ENCODE data around the gene OST4. TPM values are rescaled to one million over a fixed set of nuclear protein-coding genes. Genes with fewer than 3 reads are reported as not detected.
A peak's percentile ranks its signal among the peaks of the same experiment; 100 is the strongest.

Gene OST4
- total and polyA plus RNA-seq, 7 donors = 244 to 688 (median 413) TPM

DNA sequence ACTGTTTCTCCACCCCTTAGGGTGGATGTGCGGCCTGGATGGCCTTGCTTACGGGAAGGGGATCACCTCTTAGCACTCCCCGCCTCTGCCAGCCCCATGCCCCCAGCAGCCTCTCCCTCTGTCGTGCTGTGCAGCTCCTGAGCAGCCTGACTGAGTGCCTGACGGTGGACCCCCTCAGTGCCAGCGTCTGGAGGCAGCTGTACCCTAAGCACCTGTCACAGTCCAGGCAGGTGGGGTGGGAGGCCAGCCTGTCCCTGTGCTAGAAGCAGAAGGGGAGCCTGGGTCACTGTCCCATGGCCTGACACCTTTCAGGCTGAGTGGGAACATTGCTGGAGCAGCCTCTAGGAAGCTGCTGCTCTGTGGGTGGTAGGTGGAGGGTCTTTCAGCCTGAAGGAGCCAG lies 33.4 kb downstream of the OST4 start:
- WGBS, 2 donors = 95% methylated on average over 6 of the region's 6 CpGs
- Histone ChIP-seq H3K9me3 (no peaks in the 10 kb centered on the region), H3K4me3 (no peak overlapping the region), H3K36me3 (peaks cover 43 to 67% (median 59%) of the 10 kb centered on the region in 4 donors), H3K4me1 (peaks cover 0 to 44% (median 30%) of the 10 kb centered on the region in 4 donors), H3K27ac (no peak overlapping the region), H3K27me3 (no peaks in the 10 kb centered on the region)
- intact Hi-C loops (cut with DNase I) = loop anchor here (10.0 kb wide), 1 partner anchor 253 kb away; the partner anchor contains the start of gene CENPA
- TF ChIP-seq POLR2AphosphoS5 (IDR thresholded peaks at IDR 0.05) = no peak
- no peak for TF ChIP-seq POLR2A (IDR thresholded peaks at IDR 0.05)
- no peak for TF ChIP-seq EP300 (IDR thresholded peaks at IDR 0.05)
- TF ChIP-seq, protein P1, sequence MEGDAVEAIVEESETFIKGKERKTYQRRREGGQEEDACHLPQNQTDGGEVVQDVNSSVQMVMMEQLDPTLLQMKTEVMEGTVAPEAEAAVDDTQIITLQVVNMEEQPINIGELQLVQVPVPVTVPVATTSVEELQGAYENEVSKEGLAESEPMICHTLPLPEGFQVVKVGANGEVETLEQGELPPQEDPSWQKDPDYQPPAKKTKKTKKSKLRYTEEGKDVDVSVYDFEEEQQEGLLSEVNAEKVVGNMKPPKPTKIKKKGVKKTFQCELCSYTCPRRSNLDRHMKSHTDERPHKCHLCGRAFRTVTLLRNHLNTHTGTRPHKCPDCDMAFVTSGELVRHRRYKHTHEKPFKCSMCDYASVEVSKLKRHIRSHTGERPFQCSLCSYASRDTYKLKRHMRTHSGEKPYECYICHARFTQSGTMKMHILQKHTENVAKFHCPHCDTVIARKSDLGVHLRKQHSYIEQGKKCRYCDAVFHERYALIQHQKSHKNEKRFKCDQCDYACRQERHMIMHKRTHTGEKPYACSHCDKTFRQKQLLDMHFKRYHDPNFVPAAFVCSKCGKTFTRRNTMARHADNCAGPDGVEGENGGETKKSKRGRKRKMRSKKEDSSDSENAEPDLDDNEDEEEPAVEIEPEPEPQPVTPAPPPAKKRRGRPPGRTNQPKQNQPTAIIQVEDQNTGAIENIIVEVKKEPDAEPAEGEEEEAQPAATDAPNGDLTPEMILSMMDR (IDR thresholded peaks at IDR 0.05) = no peak
- DNase-seq = no peak

DNA sequence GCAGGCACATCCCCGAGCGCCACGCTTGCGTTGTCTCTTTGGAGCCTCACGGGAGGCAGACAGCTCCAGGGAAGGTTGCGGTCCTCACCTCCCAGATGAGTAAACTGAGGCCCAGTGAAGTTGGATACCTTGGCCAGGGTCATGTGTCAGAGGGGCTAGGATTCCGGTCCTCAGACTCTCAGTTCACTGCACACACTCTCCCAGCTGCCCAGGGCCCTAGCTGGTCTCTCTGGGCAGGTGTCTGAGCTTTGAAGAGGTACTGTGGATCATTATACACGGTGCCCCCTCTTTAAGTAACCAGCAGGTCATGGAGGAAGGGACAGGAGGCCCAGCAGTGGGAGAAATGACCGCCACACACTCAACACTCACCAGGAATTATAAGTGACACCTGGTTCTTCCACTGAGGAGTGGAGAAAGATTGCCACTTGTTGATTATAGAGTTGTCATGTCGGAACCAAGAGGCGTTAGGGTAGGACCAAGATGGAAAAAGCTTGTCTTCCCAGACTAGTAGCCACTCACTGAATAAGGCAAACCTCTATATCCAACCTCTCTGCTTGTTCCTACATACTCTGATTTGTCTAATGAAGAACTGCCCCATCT lies 38.1 kb downstream of the OST4 start:
- Histone ChIP-seq H3K27me3 (no peaks in the 10 kb centered on the region), H3K4me1 (peaks cover 0 to 30% (median 23%) of the 10 kb centered on the region in 4 donors), H3K4me3 (peak overlapping the region; percentile 79 to 97 (median 84)), H3K27ac (peak overlapping the region; percentile 81 to 89 (median 84)), H3K36me3 (peaks cover 30 to 38% (median 33%) of the 10 kb centered on the region in 4 donors), H3K9me3 (no peaks in the 10 kb centered on the region)
- intact Hi-C loops (cut with DNase I) = loop anchor here (5.0 to 10.0 kb wide), 3 partner anchors 54 to 249 kb away; partner anchors contain the start of genes ATRAID, CENPA, KHK and SLC5A6
- WGBS, 2 donors = 6 to 15% methylated on average over 11 of the region's 11 CpGs
- no peak for DNase-seq
- TF ChIP-seq EP300 (IDR thresholded peaks at IDR 0.05) (no peak), POLR2AphosphoS5 (IDR thresholded peaks at IDR 0.05) (no peak)
- TF ChIP-seq, protein P1 (IDR thresholded peaks at IDR 0.05) = peak in 1 of 4 experiments; percentile 16

DNA sequence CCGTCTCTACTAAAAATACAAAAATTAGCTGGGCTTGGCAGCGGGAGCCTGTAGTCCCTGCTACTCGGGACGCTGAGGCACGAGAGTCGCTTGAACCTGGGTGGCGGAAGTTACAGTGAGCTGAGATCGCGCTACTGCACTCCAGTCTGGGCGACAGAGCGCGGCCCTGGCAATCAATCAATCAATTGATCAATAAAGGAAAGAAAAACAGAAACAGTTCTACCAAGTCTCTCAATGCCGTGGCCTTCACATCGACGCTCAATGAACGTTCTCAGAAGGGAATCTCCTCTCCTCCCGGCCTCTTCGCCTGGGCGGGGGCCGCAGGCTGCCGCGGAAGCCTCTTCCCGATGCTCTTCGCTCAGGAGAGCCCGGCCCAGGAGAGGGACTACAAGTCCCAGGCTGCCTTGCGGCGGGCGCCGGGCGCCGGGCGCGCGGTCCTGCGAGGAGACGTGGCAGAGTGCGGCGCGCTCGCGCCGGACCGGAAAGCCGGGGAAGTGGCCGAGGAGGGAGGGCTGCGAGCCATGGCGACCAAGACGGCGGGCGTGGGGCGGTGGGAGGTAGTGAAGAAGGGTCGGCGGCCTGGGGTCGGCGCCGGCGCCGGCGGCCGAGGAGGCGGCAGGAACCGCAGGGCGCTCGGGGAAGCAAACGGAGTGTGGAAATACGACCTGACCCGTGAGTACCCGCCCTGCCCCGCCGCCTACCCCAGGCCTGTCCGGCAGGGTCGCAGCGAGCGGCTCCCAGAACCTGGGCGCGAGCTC lies 38.8 kb downstream of the OST4 start, which contains the start of gene TMEM214:
Gene TMEM214 (plus strand): TSS at position 471 of the 758 bp plus-strand sequence. CDS start 51 bp downstream, at position 522.
- 0 to 1% methylated on average over 76 of the region's 76 CpGs for WGBS, 2 donors
- intact Hi-C loops (cut with DNase I) = loop anchor here (1.0 to 10.0 kb wide), 4 partner anchors 18 to 248 kb away; partner anchors contain the start of genes ATRAID, CENPA, KHK and SLC5A6
- Histone ChIP-seq H3K9me3 (no peaks in the 10 kb centered on the region), H3K4me3 (peak within 1 kb of the TSS; percentile 79 to 97 (median 84)), H3K27ac (peak within 1 kb of the TSS; percentile 81 to 89 (median 84)), H3K36me3 (peaks cover 23 to 38% (median 26%) of the 10 kb centered on the region in 4 donors), H3K4me1 (peaks cover 0 to 30% (median 23%) of the 10 kb centered on the region in 4 donors), H3K27me3 (no peaks in the 10 kb centered on the region)
- TF ChIP-seq POLR2A (IDR thresholded peaks at IDR 0.05) (peak; percentile 45 to 59), POLR2AphosphoS5 (IDR thresholded peaks at IDR 0.05) (peak; percentile 25 to 85 (median 68)), EP300 (IDR thresholded peaks at IDR 0.05) (no peak)
- TF ChIP-seq, protein P1 (IDR thresholded peaks at IDR 0.05) = no peak
- DNase-seq = peak; percentile 95

DNA sequence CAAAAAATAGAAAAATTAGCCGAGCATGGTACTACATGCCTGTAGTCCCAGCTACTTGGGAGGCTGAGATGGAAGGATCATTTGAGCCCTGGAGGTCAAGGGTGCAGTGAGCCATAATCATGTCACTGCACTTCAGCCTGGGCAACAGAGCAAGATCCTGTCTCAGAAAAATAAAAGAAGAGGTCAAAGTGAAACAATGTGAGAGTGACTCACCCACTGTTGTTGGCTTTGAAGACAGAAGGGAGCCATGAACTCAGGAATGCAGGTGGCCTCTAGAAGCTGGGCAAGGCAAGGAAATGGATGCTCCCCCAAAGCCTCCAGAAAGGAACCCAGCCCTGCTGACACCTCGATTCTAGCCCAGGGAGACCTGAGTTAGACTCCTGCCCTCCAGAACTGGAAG lies 42.4 kb downstream of the OST4 start:
- Histone ChIP-seq H3K36me3 (peaks cover 0 to 41% (median 15%) of the 10 kb centered on the region in 4 donors), H3K27me3 (no peaks in the 10 kb centered on the region), H3K27ac (no peak overlapping the region), H3K4me3 (no peak overlapping the region), H3K4me1 (peaks cover 0 to 14% (median 10%) of the 10 kb centered on the region in 4 donors), H3K9me3 (no peaks in the 10 kb centered on the region)
- 90 to 95% methylated on average over 2 of the region's 2 CpGs for WGBS, 2 donors
- TF ChIP-seq, protein P1 (IDR thresholded peaks at IDR 0.05) = no peak
- no peak for TF ChIP-seq POLR2AphosphoS5 (IDR thresholded peaks at IDR 0.05)
- no peak for TF ChIP-seq EP300 (IDR thresholded peaks at IDR 0.05)
- no peak for TF ChIP-seq POLR2A (IDR thresholded peaks at IDR 0.05)
- intact Hi-C loops (cut with DNase I) = no loop called here
- peak; percentile 26 for DNase-seq

All from sigmoid colon (tissue), 7 donors.